ENCODE data around the gene PKNOX1.
"Not testable (repeated sequence)": the region's sequence is repeated elsewhere in the genome, so short reads cannot be mapped to it uniquely, and the experiment has no call there.

PKNOX1 gene

DNA sequence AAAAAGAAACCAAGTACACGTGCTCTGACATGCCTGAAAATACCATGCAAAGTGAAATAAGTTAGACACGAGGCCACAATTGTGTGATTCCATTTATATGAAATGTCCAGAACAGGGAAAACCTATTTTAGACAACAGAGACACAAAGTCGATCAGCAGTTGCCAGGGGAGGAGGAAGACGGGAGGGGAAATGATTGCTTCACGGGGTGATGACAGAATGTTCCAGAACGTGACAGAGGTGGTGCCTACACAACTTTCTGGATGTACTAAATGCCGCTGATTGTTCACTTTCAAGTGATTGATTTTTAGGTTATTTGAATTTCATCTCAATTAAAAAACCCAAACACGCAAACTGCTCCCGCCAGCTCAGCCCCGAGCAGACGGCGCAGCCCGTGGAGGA is 78.8 kb downstream of the PKNOX1 start:
- H3K27ac Mint-ChIP-seq; ATAC-seq (replicated peaks); H3K36me3 Mint-ChIP-seq; H3K27me3 Mint-ChIP-seq; DNase-seq; H3K9me3 Mint-ChIP-seq; H3K4me3 Mint-ChIP-seq; H3K4me1 Mint-ChIP-seq: not testable (repeated sequence)

DNA sequence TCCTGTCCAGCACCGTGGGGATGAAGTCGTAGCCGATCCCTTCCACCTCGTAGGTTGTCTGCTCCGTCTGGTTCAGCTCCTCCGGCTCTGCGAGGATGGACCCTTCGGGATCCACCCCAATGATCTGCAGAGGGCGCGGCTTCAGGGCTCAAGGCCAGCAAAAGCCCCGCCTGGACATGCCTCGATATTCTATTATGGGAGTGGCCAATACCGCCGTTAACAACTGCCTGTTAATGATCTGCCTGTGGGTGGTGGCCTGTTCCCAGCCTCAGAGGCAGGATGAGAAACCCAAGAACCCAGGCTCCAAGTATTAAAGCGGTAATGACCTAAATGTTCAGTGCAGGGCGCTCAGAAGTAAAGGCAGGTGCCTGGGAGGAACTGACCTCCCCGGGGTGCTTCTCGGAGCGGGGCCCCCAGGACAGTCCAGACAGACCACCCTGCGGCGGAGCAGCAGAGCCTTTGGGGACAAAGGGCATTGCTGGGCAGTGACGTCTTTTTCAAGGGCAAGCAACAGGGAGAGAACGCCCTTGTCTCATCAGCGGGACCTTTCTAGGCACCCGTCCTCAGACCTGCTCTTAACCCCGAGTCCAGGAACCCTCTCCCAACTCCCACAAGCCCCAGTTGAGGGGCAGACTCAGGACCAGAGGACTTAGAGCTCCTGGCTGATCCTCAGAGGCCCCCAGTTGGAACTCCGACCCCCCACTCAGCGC is 88.7 kb downstream of the PKNOX1 start:
- H3K4me1 Mint-ChIP-seq; DNase-seq; H3K9me3 Mint-ChIP-seq; H3K27ac Mint-ChIP-seq; ATAC-seq (replicated peaks); H3K36me3 Mint-ChIP-seq; H3K4me3 Mint-ChIP-seq; H3K27me3 Mint-ChIP-seq: not testable (repeated sequence)

DNA sequence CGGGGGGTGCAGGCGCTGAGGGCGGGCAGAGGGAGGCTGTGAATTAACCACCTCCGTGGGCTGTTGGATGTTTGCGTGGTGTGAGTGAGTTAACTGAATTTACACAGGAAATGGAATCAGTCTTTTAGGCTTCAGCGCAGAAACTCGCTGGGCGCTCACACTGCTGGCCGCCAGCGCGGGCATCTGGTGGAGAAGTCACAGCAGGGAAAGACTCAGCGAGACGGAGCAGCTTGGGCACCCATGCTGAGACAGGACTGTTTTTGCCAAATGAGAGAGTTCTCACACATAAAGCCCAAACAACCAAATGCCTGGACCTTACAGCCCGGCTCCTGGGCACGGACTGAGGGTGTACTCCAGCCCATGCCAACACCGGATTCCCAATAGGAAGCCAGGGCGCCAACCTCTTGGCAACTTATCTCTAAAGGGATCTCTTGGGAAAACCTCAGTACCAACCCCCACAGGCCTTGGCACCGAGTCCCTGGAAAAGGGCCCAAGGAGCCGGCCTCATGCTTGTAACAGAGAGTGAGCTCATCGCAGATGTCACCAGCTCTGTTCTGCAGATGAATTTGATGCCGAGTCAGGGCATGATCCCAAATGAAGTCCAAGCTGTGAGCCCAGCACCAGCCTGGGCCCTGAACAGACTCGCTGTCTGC is 90.0 kb downstream of the PKNOX1 start:
- not testable (repeated sequence) for H3K36me3 Mint-ChIP-seq; ATAC-seq (replicated peaks); H3K27me3 Mint-ChIP-seq; H3K9me3 Mint-ChIP-seq; DNase-seq; H3K4me1 Mint-ChIP-seq; H3K4me3 Mint-ChIP-seq; H3K27ac Mint-ChIP-seq

DNA sequence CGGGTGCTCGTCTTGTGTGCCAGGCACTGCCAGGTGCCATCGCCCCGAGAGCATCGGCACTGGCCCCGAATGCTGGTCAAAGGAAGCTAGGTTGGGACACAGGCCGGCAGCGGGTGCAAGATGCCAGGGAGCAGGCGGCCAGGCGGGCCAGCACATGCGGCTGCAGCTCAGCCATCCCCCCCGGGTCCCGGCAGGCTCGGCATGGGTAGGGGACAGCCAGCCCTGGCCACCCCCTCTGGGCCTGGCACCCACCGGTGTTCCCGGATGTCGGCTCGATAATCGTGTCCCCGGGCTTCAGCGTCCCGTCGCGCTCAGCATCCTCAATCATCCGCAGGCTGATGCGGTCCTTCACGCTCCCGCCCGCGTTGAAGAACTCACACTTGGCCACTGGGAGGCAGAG is 91.6 kb downstream of the PKNOX1 start:
- not testable (repeated sequence) for ATAC-seq (replicated peaks); H3K9me3 Mint-ChIP-seq; H3K27me3 Mint-ChIP-seq; H3K27ac Mint-ChIP-seq; H3K4me3 Mint-ChIP-seq; H3K4me1 Mint-ChIP-seq; DNase-seq; H3K36me3 Mint-ChIP-seq

DNA sequence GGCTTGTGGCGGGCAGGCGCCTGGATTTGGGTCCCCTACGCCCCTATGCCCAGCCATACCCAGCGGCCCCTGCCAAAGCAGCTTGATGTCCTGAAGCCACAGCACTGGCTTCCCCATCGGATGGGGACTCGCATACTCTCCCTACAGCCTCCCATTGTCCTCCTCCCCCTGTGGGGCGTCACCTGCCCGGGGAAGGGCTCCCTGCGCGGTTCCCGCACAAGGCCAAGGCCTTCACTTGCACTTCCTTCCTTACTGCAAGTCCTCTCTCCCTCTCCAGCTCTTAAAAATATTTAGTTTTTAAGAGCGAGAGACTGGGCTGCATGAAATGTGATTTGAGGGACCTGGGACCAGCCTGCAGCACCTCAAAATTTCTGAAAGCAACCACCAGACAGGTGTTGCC is 92.3 kb downstream of the PKNOX1 start:
- not testable (repeated sequence) for H3K4me3 Mint-ChIP-seq; H3K27ac Mint-ChIP-seq; H3K4me1 Mint-ChIP-seq; H3K27me3 Mint-ChIP-seq; ATAC-seq (replicated peaks); H3K36me3 Mint-ChIP-seq; DNase-seq; H3K9me3 Mint-ChIP-seq

DNA sequence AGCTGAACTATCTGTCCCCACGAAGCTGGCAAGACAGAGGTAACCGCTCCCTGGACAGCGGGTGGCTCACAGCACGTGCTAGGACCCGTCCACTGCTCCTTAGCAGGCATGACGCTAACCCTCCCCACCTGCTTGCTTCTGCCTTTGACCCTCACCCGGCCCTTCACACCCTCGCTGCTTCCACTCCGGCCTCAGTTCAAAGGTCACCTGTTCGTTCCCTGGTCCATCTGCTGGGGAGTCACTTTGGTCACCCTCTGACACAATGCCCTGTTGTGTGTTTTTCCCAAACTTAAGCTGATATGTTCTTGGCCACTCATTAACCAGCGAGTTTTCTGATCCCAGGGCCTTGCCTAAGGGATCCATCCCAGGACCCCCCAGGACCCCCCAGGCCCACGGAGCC is 93.7 kb downstream of the PKNOX1 start:
- DNase-seq; H3K36me3 Mint-ChIP-seq; H3K27me3 Mint-ChIP-seq; ATAC-seq (replicated peaks); H3K4me3 Mint-ChIP-seq; H3K4me1 Mint-ChIP-seq; H3K9me3 Mint-ChIP-seq; H3K27ac Mint-ChIP-seq: not testable (repeated sequence)

DNA sequence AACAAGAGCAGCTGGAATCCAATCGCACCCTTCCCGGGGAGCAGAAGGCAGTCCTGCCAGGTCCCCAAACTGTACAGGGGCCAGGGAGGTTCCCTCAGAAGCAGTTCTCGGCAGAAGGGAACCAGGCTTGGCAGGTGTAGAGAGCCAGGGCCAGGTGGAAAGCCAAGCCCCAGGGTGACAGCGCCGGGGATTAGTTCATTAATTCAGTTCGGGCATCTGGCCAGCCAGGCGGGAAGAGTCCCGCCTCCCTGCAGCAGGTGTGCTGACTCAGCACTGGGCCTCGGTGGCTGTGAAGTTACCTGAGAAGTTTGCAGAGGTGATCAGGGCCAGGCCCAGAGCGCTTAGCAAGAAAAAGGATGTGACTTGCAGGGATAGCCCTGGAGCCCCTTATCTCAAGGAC is 95.3 kb downstream of the PKNOX1 start:
- not testable (repeated sequence) for H3K9me3 Mint-ChIP-seq; DNase-seq; H3K27me3 Mint-ChIP-seq; H3K4me3 Mint-ChIP-seq; H3K4me1 Mint-ChIP-seq; H3K27ac Mint-ChIP-seq; ATAC-seq (replicated peaks); H3K36me3 Mint-ChIP-seq

DNA sequence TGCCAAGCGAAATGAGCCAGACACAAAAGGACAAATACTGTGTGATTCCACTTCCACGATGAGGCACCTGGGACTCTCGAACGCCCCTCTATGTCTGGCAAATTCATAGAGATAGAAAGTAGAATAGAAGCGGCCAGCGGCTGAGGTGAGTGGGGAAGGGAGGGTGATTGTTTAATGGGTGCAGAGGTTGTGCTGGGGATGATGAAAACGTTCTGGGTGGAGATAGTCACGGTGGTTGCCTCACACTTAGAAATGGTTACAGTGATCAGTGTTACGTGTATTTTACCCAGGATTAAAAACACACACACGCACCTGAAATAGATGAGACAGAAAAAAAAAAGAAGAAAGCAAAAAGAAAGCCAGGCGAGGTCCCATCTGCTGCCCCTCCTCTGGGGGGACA is 98.4 kb downstream of the PKNOX1 start:
- not testable (repeated sequence) for H3K4me1 Mint-ChIP-seq; ATAC-seq (replicated peaks); H3K4me3 Mint-ChIP-seq; H3K36me3 Mint-ChIP-seq; H3K27ac Mint-ChIP-seq; DNase-seq; H3K9me3 Mint-ChIP-seq; H3K27me3 Mint-ChIP-seq

DNA sequence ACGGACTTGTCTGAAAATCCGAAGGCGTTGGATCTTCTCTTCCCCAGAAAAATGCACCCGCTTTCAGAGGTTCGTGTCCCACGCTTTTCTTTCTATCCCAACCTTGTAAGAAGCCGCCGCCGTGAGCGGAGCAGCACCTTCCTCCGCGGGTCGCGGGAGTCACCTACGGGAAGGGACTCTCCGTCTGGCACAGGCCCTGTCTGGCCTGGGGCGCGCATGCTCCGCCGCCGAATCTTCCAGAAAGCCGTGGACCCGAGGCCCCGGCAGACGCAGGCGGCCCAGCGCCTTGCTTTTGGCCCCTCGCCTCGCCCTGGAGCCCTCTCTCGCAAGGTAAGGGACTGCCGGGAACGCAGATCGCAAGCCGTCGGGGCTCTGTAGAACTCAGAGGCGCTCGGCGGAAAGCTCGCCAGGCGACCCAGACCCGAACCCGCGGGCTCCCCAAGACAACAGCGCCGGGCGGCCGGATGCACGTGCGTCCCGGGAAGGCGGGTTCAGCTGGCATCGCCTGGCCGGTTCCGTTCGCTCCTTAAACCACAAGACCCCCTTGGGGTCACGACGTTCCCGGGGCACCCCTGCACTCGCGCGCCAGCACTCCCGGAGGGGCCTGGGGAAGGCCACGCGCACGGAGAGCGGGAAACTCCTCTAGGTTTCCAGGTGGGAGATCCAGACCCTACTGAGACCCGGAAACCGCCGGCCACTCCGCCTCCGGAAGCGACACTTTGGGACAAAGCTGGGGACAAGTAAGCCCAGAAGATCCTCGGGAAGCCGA is 100.2 kb downstream of the PKNOX1 start:
- H3K36me3 Mint-ChIP-seq, H3K27ac Mint-ChIP-seq, H3K4me3 Mint-ChIP-seq, H3K4me1 Mint-ChIP-seq, H3K9me3 Mint-ChIP-seq, DNase-seq, H3K27me3 Mint-ChIP-seq: not testable (repeated sequence)
- peak in 1 of 2 donors; percentile 29 for ATAC-seq (replicated peaks)

DNA sequence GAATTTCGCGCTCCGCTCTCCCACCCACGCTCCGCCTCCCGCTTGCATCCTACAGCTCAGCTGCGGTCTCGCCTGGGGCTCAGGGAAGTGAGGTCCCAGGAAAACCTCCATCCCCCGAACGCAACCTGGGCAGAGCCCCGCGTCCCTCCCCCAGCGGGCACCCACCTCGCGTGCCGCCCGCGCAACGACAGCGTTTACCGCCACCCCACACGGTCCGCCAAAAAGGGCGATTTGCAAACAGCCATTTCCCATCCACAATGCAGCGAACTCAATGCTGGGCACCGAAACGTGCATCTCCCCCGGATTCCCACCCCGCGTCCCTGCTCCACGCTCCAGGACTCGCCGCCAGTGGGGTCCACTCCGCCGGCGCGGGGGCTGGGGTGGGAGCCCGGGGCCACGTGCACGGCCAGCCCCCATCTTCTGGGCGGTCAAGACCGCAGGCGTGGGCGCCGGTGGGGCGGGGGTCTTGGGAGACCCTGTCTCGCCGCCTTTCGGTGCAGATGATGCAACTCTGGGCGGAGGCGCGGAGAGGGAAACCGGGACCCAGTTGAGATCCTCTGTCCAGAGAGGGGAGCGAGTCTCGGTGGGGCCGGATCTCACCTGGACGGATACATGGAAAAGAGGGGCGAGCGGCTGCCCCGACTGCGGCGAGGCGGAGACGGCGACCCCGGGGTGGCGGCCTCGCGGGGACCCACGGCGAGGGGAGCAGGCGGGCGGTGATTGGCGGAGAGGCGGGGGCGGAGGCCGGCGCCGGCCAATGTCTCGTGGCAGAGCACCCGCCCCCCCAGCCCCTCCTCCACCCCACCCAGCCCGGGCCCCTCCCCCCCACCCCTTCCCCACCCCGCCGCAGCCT is 101.0 kb downstream of the PKNOX1 start, which contains the start of gene CBS:
Gene CBS, minus strand, starts transcription at position 666 of the 853 bp plus-strand sequence. CDS start 3,642 bp downstream, outside the sequence.
- H3K4me3 Mint-ChIP-seq; H3K4me1 Mint-ChIP-seq; H3K36me3 Mint-ChIP-seq; H3K9me3 Mint-ChIP-seq; H3K27ac Mint-ChIP-seq; DNase-seq; H3K27me3 Mint-ChIP-seq; ATAC-seq (replicated peaks): not testable (repeated sequence)

DNA sequence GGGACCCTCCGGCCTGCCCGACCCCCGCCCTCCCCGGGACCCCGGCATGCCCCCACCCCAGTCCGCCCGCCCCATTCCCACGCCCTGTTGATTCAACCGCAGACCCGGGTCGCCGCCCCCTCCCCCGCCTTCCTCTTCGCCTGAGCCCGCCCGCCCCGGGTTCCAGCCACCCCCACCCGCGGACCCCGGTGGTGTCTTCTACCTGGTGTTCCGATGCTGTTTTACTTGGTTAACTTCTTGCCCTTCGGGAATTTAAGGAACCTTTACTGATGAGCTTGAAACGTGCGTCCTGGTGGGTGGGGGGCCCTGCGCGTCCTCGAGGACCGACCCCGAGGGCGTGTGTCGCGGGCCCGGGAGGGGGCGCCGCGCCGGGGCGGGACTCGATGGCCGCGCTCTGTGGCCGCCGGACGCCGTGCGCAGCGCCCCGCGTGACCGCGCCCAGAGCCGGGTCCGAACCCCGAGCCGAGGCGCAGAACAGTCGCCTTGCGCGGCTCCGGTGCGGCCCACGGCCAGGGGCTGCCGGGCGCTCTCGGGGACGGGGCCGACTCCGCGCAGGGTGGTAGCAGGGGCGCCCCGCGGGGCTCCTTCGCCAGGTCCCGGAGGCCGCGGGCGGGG is 101.8 kb downstream of the PKNOX1 start:
- H3K4me1 Mint-ChIP-seq = not testable (repeated sequence)

DNA sequence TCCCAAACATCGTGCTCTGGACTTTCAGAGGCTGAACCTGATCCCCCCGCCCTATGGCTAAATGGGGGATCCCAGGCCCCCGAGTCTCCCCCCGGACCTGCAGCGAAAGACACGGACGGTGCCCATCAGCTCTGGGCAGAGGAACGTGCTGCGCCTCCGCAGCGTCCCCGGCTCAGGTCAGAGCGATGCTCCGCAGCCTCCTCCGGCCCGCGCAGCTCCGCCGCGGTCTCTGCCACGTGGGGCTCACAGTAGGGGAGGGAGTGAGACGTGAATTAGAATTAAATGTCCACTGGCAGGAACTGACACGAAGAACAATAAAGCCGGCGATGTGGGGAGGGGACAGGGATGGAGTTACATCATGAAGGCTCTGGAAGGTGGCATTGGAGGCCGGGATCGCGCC is 102.3 kb downstream of the PKNOX1 start:
- H3K36me3 Mint-ChIP-seq; H3K4me1 Mint-ChIP-seq; H3K27ac Mint-ChIP-seq; DNase-seq; H3K4me3 Mint-ChIP-seq; H3K27me3 Mint-ChIP-seq; H3K9me3 Mint-ChIP-seq; ATAC-seq (replicated peaks): not testable (repeated sequence)

More for the DNA sequence above, 101.8 kb downstream of the PKNOX1 start:
- not testable (repeated sequence) for DNase-seq; H3K9me3 Mint-ChIP-seq; ATAC-seq (replicated peaks); H3K27ac Mint-ChIP-seq; H3K36me3 Mint-ChIP-seq; H3K4me3 Mint-ChIP-seq; H3K27me3 Mint-ChIP-seq

DNA sequence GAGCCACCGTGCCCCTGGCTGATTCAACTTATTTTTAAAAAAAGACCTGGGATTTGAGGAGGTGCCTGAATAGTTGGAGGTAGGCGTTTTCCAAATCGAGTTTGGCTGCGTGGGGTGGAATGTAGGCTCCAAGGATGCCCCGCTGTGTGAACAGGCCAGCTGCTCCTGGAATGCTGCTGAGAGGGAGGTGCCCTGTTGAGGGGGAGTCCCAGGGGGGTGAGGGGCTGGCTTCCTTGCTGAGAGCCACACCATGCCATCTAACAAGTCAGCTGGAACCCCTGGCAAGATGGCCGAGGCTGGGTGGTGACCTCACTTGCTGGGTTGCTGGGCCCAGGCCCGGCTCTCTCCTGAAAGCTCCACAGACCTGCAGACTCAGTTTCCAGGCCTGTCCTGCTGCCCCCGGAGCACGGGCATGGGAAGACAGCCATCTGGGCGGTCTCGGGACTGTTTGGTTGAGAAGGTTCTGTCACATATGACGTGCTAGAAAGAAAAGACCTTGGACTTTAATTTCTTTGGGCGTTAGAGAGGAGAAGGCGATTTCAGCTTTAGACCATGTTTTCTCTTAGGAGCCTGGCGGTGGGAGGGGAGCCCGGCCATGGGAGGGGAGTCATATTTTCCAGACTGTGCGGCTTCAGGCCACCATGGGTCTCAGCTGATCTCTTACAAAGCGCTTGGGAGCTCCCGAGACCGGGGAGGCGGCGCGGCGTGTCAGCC is 108.4 kb downstream of the PKNOX1 start:
- not testable (repeated sequence) for H3K27me3 Mint-ChIP-seq; DNase-seq; H3K4me3 Mint-ChIP-seq; H3K9me3 Mint-ChIP-seq; ATAC-seq (replicated peaks); H3K36me3 Mint-ChIP-seq; H3K4me1 Mint-ChIP-seq; H3K27ac Mint-ChIP-seq
